Activated T-cell treated with anti-CD3 and anti-CD28 coated beads, Interleukin-2, amount 50 U/mL, for 24 hours (primary cell): ENCODE measurements around the gene PAIP1.
"Not testable (repeated sequence)": the region's sequence is repeated elsewhere in the genome, so short reads cannot be mapped to it uniquely, and the experiment has no call there.

Source experiments
- DNase-seq: peaks from one replicate; pipeline ENCODE4 v3.0.0-alpha.2; 2020
- H3K27ac Mint-ChIP-seq: 2 replicates; pipeline ENCODE4 v1.8.0; 2020; ENCODE audit warnings: mild to moderate bottlenecking, mixed read lengths
- H3K27me3 Mint-ChIP-seq: 2 replicates; pipeline ENCODE4 v1.8.0; 2020; ENCODE audit warnings: mixed read lengths
- H3K36me3 Mint-ChIP-seq: 2 replicates; pipeline ENCODE4 v1.8.0; 2020; ENCODE audit warnings: low read depth, mixed read lengths
- H3K4me1 Mint-ChIP-seq: 2 replicates; pipeline ENCODE4 v1.8.0; 2020; ENCODE audit warnings: low read depth, mixed read lengths
- H3K4me3 Mint-ChIP-seq: 2 replicates; pipeline ENCODE4 v1.8.0; 2020; ENCODE audit warnings: mild to moderate bottlenecking, moderate library complexity, mixed read lengths
- H3K9me3 Mint-ChIP-seq: 2 replicates; pipeline ENCODE4 v1.8.0; 2020; ENCODE audit warnings: mixed read lengths

PAIP1 gene

DNA sequence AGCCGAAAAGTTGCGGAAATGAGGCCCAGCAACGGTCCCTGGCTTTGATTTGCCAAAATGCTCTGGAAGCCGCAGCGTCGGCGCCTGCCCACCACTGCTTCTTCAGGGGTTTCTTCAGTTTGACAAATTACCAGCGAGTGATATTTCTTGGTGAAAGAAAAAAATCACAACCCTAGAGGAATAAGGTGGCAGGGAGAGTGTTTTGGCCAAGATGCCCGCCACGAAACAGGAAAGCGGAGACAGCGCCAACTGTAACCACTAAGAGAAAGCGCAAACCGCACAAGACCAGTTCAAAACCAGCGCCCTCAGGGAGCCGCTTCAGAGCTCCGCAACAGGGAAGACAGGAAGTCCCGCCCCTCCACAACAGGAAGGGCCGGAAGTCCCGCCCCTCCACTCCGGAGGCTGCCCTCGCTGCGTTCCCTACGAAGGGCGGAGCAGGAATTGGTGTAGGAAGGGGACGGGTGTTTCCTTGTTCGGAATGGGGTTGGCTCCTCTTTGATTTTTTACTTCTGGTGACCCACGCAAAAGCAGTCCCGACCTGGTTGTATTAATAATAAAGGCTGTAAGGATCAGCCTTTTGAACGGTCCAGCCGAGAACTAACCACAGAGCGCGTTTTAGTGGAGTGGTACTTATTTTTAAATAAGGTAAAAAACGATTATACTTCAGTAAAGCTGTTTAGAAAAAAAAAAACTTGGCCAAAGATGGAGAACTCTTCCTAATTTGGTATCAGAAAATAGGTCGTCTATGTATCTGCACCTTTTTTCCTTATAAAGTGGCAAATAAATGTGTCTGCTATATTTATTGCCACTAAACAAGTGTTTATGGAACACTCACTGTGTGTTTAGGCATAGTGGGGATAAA lies 41.8 kb downstream of the PAIP1 start, which contains the start of gene C5orf34:
Gene C5orf34, minus strand, starts transcription at position 333 of the 862 bp plus-strand sequence. CDS start 5,809 bp downstream, outside the sequence.
- Mint-ChIP-seq H3K4me1 (peaks cover 35% of the 10 kb centered on the region), H3K36me3 (peaks cover 23% of the 10 kb centered on the region), H3K27me3 (no peaks in the 10 kb centered on the region), H3K9me3 (no peaks in the 10 kb centered on the region), H3K27ac (peak within 1 kb of the TSS; percentile 98), H3K4me3 (peak within 1 kb of the TSS; percentile 91)
- DNase-seq: peak; percentile 97

DNA sequence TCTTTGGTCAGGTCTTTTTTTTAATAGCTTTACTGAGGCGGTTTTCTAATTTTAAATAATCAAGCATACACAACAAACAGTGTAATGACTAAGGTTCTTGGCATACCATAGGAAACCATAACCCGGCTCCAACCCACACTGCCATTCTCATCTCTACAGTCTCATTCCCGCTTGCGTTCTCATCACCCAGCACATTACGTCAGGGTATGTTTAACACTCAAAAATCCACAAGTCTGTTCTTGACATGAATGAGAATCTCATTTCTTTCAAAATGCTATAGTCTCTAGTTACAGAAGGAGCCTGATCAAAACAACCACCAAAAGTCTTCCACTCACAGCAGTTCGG lies 42.4 kb downstream of the PAIP1 start:
- no peak for DNase-seq
- H3K4me3 Mint-ChIP-seq: peak overlapping the region; percentile 91
- H3K27me3 Mint-ChIP-seq: no peaks in the 10 kb centered on the region

DNA sequence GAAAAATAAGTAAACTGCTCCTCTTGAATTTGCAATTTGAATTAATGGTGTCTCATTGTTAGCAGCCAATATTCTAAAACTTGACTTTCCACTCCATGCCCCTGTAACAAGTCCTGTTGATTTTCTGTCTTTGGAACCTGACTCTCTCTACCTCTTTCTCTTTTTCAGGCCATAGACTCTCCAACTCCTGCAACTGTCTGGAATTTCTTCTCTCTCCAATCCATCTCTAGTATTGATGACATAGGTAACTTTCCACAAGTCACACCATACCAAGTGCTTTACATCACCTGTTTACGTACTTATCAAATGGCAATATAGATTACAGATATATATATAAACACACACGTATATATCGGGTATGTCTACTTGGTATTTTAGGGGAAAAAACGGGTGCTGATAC lies 42.9 kb downstream of the PAIP1 start:
- no peak for DNase-seq
- peak overlapping the region; percentile 91 for H3K4me3 Mint-ChIP-seq
- no peaks in the 10 kb centered on the region for H3K27me3 Mint-ChIP-seq
- H3K36me3 Mint-ChIP-seq: peaks cover 27% of the 10 kb centered on the region
- H3K27ac Mint-ChIP-seq: peak overlapping the region; percentile 98
- H3K9me3 Mint-ChIP-seq: no peaks in the 10 kb centered on the region
- H3K4me1 Mint-ChIP-seq: peaks cover 35% of the 10 kb centered on the region

More for the DNA sequence above, 42.4 kb downstream of the PAIP1 start:
- Mint-ChIP-seq H3K9me3 (no peaks in the 10 kb centered on the region), H3K36me3 (peaks cover 23% of the 10 kb centered on the region), H3K4me1 (peaks cover 35% of the 10 kb centered on the region), H3K27ac (peak overlapping the region; percentile 98)

DNA sequence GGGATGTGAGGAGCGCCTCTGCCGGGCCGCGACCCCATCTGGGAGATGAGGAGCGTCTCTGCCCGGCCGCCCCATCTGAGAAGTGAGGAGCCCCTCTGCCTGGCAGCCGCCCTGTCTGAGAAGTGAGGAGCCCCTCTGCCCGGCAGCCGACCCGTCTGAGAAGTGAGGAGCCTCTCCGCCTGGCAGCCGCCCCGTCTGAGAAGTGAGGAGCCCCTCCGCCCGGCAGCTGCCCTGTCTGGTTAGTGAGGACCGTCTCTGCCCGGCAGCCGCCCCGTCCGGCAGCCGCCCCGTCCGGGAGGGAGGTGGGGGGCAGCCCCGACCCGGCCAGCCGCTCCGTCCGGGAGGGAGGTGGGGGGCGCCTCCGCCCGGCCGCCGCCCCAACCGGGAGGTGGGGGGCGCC lies 45.8 kb downstream of the PAIP1 start:
- peaks cover 31% of the 10 kb centered on the region for H3K4me1 Mint-ChIP-seq
- not testable (repeated sequence) for H3K9me3 Mint-ChIP-seq, H3K4me3 Mint-ChIP-seq, H3K27me3 Mint-ChIP-seq, DNase-seq, H3K27ac Mint-ChIP-seq
- peaks cover 43% of the 10 kb centered on the region for H3K36me3 Mint-ChIP-seq

DNA sequence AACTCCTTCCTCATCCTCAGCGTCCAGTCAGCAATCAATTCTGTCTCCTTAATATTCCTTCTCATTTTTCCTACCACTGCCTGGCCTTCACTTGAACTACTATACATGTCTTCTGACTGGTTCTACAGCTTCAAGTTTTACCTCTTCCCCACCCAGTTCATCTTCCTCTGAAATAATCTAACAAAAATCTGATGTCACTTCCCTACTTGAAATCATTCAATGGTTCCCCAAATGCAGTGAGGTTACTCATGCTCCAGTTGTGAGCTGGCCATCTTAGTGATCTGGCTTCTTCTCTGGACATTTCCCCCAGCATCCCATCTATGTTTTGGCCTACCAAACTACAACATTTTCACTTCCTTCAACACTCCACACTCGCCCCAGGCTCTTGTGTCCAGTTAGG lies 58.3 kb downstream of the PAIP1 start:
- H3K9me3 Mint-ChIP-seq: no peaks in the 10 kb centered on the region
- no peaks in the 10 kb centered on the region for H3K4me1 Mint-ChIP-seq
- DNase-seq: no peak
- no peak overlapping the region for H3K27ac Mint-ChIP-seq
- H3K27me3 Mint-ChIP-seq: no peaks in the 10 kb centered on the region
- peaks cover 42% of the 10 kb centered on the region for H3K36me3 Mint-ChIP-seq
- no peak overlapping the region for H3K4me3 Mint-ChIP-seq

DNA sequence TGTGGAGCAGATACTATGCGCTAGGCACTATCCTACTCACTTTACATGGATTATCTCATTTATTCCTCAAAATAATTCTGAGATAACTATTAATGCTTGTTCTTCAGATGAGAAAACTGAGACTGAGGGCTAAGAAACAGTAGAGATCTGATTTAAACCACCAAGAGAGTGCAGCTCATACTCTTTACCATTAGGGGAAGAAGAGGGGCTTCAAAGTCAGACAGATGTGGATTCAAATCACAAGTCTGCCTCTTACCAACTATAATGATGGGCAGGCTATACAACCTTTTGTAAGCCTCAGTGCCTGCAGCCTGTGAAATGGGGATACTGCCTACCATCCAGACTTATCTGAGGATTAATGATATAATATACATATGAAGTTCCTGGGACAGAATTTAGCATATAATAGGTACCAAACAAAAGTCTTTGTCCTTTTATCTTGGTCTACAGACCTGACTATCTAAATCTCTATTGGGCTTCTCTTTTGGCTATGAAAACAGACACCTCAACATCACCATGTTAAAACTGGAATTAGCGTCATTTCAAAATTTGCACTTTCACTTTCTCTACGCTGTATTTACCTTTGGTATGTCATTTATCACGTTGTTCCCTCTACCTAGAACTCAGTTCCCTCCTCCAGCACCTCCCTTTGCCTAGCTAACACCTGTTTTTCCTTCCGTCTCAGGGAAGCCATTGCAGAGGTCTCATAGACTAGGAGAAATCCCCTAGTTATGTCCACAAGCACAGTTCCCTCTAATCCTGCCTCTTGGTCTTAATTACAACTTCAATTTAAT lies 59.4 kb downstream of the PAIP1 start:
- Mint-ChIP-seq H3K27ac (no peak overlapping the region), H3K9me3 (no peaks in the 10 kb centered on the region)

DNA sequence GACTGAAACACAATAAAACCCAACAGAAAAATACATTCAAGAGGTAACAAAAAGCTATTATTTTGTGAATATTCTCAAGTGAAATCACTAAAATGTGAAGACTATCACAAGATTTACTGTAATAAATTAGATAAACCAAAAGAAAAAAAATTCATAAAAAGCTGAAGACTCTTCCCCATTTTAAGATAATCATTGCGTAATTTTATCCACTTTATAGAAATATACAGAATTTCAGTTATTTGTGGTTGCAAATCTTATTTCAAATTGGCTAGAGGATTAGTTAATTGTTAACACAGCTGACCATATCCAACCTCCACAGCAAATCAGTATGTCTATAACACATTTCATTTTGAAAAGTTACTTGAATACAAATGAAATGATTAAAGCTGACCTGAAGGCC lies 65.6 kb downstream of the PAIP1 start:
- Mint-ChIP-seq H3K4me3 (no peak overlapping the region), H3K9me3 (no peaks in the 10 kb centered on the region), H3K27ac (no peak overlapping the region), H3K36me3 (peaks cover 53% of the 10 kb centered on the region), H3K27me3 (no peaks in the 10 kb centered on the region), H3K4me1 (peaks cover 5% of the 10 kb centered on the region)
- DNase-seq: no peak

More for the DNA sequence above, 59.4 kb downstream of the PAIP1 start:
- no peaks in the 10 kb centered on the region for H3K27me3 Mint-ChIP-seq
- H3K4me1 Mint-ChIP-seq: no peaks in the 10 kb centered on the region
- H3K36me3 Mint-ChIP-seq: peaks cover 35% of the 10 kb centered on the region
- DNase-seq: no peak
- no peak overlapping the region for H3K4me3 Mint-ChIP-seq

DNA sequence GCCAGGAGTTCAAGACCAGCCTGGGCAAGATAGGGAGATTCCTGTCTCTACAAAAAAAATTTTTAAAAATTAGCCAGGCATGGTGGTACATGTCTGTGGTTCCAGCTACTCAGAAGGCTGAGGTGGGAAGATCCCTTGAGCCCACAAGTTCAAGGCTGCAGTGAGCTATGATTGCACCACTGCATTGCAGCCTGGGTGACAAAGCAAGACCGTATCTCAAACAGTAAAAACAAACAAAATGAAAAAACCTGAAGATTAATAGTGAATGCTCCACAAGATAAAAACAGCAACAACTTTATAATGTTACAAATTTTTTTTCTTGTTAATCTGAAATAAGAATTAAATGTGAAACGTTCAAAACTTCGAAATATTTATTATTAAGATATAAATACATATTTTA lies 70.5 kb downstream of the PAIP1 start:
- Mint-ChIP-seq H3K27me3 (no peaks in the 10 kb centered on the region), H3K4me1 (peaks cover 39% of the 10 kb centered on the region), H3K4me3 (no peak overlapping the region), H3K9me3 (no peaks in the 10 kb centered on the region), H3K36me3 (peaks cover 69% of the 10 kb centered on the region), H3K27ac (peak overlapping the region; percentile 100)
- DNase-seq: no peak

DNA sequence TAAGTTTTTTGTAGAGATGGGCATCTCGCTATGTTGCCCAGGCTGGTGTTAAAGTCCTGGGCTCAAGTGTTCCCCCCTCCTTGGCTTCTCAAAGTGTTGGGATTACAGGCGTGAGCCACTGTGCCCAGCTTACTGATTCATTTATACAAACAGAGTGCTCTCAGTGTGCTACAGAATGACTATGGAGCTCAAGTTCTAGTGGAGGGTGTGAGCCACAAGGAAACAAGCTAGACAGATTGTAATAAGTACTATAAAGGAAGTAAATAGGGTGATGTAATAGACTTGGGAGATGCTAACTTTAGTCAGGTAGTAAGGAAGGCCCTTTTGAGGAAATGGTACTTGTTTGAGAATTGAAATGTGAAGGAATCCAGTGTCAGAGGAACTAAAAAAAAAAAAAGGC lies 71.5 kb downstream of the PAIP1 start:
- H3K9me3 Mint-ChIP-seq: no peaks in the 10 kb centered on the region
- H3K36me3 Mint-ChIP-seq: peaks cover 70% of the 10 kb centered on the region
- DNase-seq: no peak
- peak overlapping the region; percentile 100 for H3K27ac Mint-ChIP-seq
- peak overlapping the region; percentile 90 for H3K4me3 Mint-ChIP-seq
- no peaks in the 10 kb centered on the region for H3K27me3 Mint-ChIP-seq
- H3K4me1 Mint-ChIP-seq: peaks cover 44% of the 10 kb centered on the region

DNA sequence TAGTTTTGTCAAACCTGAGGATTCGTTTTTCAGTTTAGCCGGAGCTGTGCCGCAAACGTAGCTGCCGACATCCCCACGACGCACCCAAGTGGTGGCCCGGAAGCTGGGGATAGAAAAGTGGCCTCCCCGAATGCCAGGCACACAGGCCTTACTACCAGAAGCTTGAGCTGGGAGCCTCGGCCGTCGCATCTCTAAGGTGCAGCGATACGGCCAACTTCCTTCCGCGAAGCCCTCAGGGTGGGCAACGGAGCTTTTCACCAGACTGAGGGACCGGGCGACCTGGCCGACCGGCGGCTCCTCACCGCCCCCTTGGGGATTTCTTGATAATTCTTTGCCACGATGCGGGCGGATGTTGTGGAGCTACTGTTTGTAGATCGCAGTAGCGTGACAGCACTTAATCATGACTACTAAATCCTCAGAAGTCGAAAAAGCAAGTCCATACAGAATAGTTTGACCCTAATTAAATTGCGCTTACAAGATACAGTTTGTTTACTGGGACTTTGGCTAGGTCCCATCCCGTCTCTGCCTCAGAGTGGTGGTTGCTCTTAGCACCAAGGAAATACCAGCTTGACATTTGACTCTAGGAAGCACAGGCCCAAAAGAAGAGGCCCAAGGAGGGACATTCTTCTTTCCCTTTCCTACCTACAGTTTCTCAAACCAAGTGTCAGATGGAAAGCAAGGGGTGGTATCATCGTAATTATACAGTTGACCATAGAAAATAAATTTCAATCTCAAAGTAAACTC lies 72.6 kb downstream of the PAIP1 start:
- DNase-seq: peak; percentile 89
- H3K4me3 Mint-ChIP-seq: peak overlapping the region; percentile 90
- peaks cover 53% of the 10 kb centered on the region for H3K4me1 Mint-ChIP-seq
- peaks cover 68% of the 10 kb centered on the region for H3K36me3 Mint-ChIP-seq
- peak overlapping the region; percentile 100 for H3K27ac Mint-ChIP-seq
- H3K9me3 Mint-ChIP-seq: no peaks in the 10 kb centered on the region
- H3K27me3 Mint-ChIP-seq: no peaks in the 10 kb centered on the region

DNA sequence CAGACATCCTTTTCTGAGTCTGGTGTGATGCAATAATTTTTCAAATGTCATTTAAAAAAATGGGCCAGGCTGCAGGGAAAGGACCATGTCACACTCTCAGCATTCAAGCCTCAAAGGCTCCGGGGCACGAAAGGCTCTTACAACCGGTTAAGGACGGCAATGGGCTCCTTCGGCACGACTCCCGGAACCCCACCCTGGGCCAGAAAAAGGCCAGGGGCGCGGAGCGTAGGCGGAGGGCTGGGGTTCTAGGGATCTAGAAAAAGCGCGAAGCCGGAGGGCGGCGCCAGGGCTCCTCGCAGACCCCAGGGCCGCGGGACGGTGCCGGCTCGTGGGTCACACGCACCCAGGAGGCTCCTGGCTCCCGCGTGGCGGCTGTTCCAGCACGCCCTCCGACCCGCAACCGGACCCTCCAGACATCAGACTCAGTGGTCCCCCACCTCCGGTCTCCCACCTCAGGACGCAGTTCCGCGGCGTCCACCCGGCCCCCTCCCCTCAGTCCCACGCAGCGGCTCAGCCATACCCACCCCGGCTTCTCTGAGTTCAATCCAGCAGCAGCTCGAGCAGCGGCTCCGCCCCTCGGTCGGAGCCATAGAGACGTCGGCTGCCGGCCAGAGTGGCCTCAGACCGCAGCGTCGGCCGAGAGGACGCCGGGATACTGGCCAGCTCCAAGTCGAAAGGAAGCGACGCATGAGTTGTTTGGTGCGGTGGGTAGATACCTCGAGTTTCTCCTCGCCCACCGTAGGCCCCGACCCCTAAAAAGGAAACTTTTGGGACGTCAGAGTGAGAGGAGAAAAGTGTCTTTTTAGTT lies 73.4 kb downstream of the PAIP1 start, which contains the start of gene TMEM267:
Gene TMEM267, minus strand, starts transcription at position 568 of the 808 bp plus-strand sequence. CDS start 29,896 bp downstream, outside the sequence.
- Mint-ChIP-seq H3K4me3 (peak within 1 kb of the TSS; percentile 90), H3K9me3 (no peaks in the 10 kb centered on the region), H3K4me1 (peaks cover 56% of the 10 kb centered on the region), H3K27me3 (no peaks in the 10 kb centered on the region), H3K27ac (peak within 1 kb of the TSS; percentile 100), H3K36me3 (peaks cover 64% of the 10 kb centered on the region)
- DNase-seq: peak; percentile 91

DNA sequence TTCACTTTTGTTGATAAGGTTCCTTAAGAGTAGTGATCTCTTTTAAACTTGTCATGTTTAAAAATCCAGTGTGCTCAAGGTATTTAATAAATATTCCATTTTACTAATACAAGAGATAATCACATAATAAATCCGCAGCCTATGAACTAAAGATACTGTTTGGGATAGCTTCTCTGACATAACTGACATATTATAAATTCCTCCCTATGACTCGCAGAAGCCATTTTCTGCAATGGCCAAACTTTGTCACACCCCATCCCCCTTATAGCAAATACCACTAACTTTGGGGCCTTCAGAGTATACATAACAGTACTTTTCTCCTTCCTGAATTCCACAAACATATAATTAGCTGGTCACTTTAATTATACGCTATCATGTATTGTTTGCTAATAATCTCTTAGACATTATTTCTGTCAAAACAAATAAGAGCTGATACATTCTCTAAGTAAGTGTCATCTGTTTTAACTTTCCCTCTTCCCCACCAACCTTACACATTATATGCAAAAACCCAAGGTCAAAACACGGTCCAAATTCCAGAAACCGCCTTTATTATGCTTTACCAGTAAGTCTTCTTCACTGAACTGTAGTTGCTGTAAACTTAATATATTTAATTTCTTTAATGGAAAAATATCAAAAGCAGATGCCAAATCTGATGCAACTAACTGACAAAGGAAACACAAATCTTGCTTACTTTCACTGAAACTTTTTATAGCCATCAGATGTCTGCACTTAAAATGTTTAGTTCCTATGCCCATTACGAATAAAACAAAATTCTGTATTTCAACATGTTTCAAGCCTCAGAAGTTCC lies 74.2 kb downstream of the PAIP1 start:
- H3K9me3 Mint-ChIP-seq: no peaks in the 10 kb centered on the region
- DNase-seq: no peak
- H3K27ac Mint-ChIP-seq: peak overlapping the region; percentile 100
- H3K4me1 Mint-ChIP-seq: peaks cover 59% of the 10 kb centered on the region
- peak overlapping the region; percentile 90 for H3K4me3 Mint-ChIP-seq
- no peaks in the 10 kb centered on the region for H3K27me3 Mint-ChIP-seq
- H3K36me3 Mint-ChIP-seq: peaks cover 65% of the 10 kb centered on the region
